ENCODE measurements around the gene PGA3.
"Not testable (repeated sequence)": the region's sequence is repeated elsewhere in the genome, so short reads cannot be mapped to it uniquely, and the experiment has no call there.

- TF ChIP-seq POLR2AphosphoS5 (IDR thresholded peaks at IDR 0.05; ENCODE audit: insufficient read depth in 1 of 2, low read depth in 1 of 2); POLR2A (IDR thresholded peaks at IDR 0.05); CTCF (IDR thresholded peaks at IDR 0.05): not testable (repeated sequence)
Observed at GRCh38 chr11:61213711-61214324, 10.5 kb downstream of the PGA3 start.
